ENCODE data around the gene SPPL2B.

- TF ChIP-seq TAF1 (IDR thresholded peaks at IDR 0.05; ENCODE audit: borderline replicate concordance, insufficient read depth, low read length) (no peak), POLR2AphosphoS5 (IDR thresholded peaks at IDR 0.05; ENCODE audit: low read depth, low read length) (no peak), SIN3A (IDR thresholded peaks at IDR 0.05; ENCODE audit: borderline replicate concordance, insufficient read depth, low read length) (no peak)
Measured at GRCh38 chr19:2353887-2354592, 25.6 kb downstream of the SPPL2B start.

Data from PFSK-1 (cell line).